Measurements from ENCODE around the gene RCC1. TPM values are rescaled to one million over a fixed set of nuclear protein-coding genes. Genes with fewer than 3 reads are reported as not detected.
A peak's percentile ranks its signal among the peaks of the same experiment; 100 is the strongest.
"Not testable (repeated sequence)": the region's sequence is repeated elsewhere in the genome, so short reads cannot be mapped to it uniquely, and the experiment has no call there.

Gene RCC1
- total and polyA plus RNA-seq, 7 experiments from 2014 or later = 9.8 to 60.7 (median 13.6) TPM

GRCh38 chr1:28519946-28520725, 14.3 kb downstream of the RCC1 start:
- H3K27me3 Mint-ChIP-seq = no peaks in the 10 kb centered on the region
- H3K36me3 Mint-ChIP-seq = peaks cover 0 to 14% (median 0%) of the 10 kb centered on the region in 5 donors
- no peaks in the 10 kb centered on the region for H3K27me3 ChIP-seq (ENCODE audit: control insufficient read depth in 2 of 2, insufficient read depth in 2 of 2, low read length in 2 of 2)
- H3K36me3 ChIP-seq (ENCODE audit: control insufficient read depth in 2 of 3, insufficient read depth in 3 of 3, low read length in 3 of 3) = no peaks in the 10 kb centered on the region
- no peak for ATAC-seq
- H3K4me1 Mint-ChIP-seq = peaks cover 16 to 51% (median 23%) of the 10 kb centered on the region in 7 donors
- ChIA-PET POLR2A (interaction anchor here (0.9 to 5.8 kb wide), 2 partner anchors 13 to 61 kb away, joined by 4 to 59 read pairs; partner anchors contain the start of gene RCC1), CTCF (no interaction called here)
- H3K27ac Mint-ChIP-seq = peak overlapping the region in 1 of 9 donors; percentile 55
- H3K9me3 Mint-ChIP-seq = no peaks in the 10 kb centered on the region
- DNase-seq = no peak
- peaks cover 9 to 10% of the 10 kb centered on the region in 2 donors for H3K4me1 ChIP-seq (ENCODE audit: control insufficient read depth in 2 of 2, insufficient read depth in 2 of 2, low read length in 2 of 2)
- no peak overlapping the region for H3K4me3 ChIP-seq (ENCODE audit: low read length)
- H3K27ac ChIP-seq (ENCODE audit: low read depth, low read length) = no peak overlapping the region
- peak overlapping the region in 9 of 10 donors; percentile 8 to 76 (median 50) for H3K4me3 Mint-ChIP-seq
- intact Hi-C loops (cut with micrococcal nuclease) = loop anchor here (1.0 to 5.0 kb wide), 5 partner anchors 33 to 357 kb away; partner anchors contain the start of genes TAF12 (in 1 of the 2) and TRNAU1AP (in 1 of the 2)
- H3K9me3 ChIP-seq (ENCODE audit: control insufficient read depth in 2 of 3, low read length in 3 of 3) = no peaks in the 10 kb centered on the region

GRCh38 chr1:28520796-28521195, 15.0 kb downstream of the RCC1 start:
- DNase-seq; H3K9me3 ChIP-seq (ENCODE audit: control insufficient read depth in 2 of 3, low read length in 3 of 3); ATAC-seq; H3K27ac ChIP-seq (ENCODE audit: low read depth, low read length); H3K36me3 ChIP-seq (ENCODE audit: control insufficient read depth in 2 of 3, insufficient read depth in 3 of 3, low read length in 3 of 3); H3K27me3 ChIP-seq (ENCODE audit: control insufficient read depth in 2 of 2, insufficient read depth in 2 of 2, low read length in 2 of 2); CTCF ChIA-PET; H3K9me3 Mint-ChIP-seq; intact Hi-C loops (cut with micrococcal nuclease); H3K4me3 ChIP-seq (ENCODE audit: low read length); H3K27me3 Mint-ChIP-seq; H3K4me3 Mint-ChIP-seq: not testable (repeated sequence)
- Mint-ChIP-seq H3K27ac (peak overlapping the region in 1 of 9 donors; percentile 42), H3K4me1 (peaks cover 16 to 51% (median 23%) of the 10 kb centered on the region in 7 donors), H3K36me3 (peaks cover 0 to 14% (median 0%) of the 10 kb centered on the region in 5 donors)
- POLR2A ChIA-PET = interaction anchor here (0.9 to 5.8 kb wide), 2 partner anchors 13 to 61 kb away, joined by 4 to 59 read pairs; partner anchors contain the start of gene RCC1
- H3K4me1 ChIP-seq (ENCODE audit: control insufficient read depth in 2 of 2, insufficient read depth in 2 of 2, low read length in 2 of 2) = peaks cover 9 to 10% of the 10 kb centered on the region in 2 donors

GRCh38 chr1:28521502-28522164, 15.8 kb downstream of the RCC1 start:
- POLR2A ChIA-PET = interaction anchor here (0.8 kb wide), 1 partner anchor 8 kb away, joined by 3 read pairs; no protein-coding TSS in a partner anchor
- Histone ChIP-seq H3K27ac (ENCODE audit: low read depth, low read length) (no peak overlapping the region), H3K9me3 (ENCODE audit: control insufficient read depth in 2 of 3, low read length in 3 of 3) (no peaks in the 10 kb centered on the region), H3K36me3 (ENCODE audit: control insufficient read depth in 2 of 3, insufficient read depth in 3 of 3, low read length in 3 of 3) (no peaks in the 10 kb centered on the region), H3K27me3 (ENCODE audit: control insufficient read depth in 2 of 2, insufficient read depth in 2 of 2, low read length in 2 of 2) (no peaks in the 10 kb centered on the region), H3K4me1 (ENCODE audit: control insufficient read depth in 2 of 2, insufficient read depth in 2 of 2, low read length in 2 of 2) (peaks cover 9 to 10% of the 10 kb centered on the region in 2 donors), H3K4me3 (ENCODE audit: low read length) (no peak overlapping the region)
- peak overlapping the region in 2 of 9 donors; percentile 9 to 56 for H3K27ac Mint-ChIP-seq
- CTCF ChIA-PET = no interaction called here
- ATAC-seq (no peak), DNase-seq (no peak)
- no peaks in the 10 kb centered on the region for H3K27me3 Mint-ChIP-seq
- no peaks in the 10 kb centered on the region for H3K9me3 Mint-ChIP-seq
- intact Hi-C loops (cut with micrococcal nuclease) = no loop called here
- H3K4me3 Mint-ChIP-seq = peak overlapping the region in 3 of 10 donors; percentile 14 to 69 (median 55)
- peaks cover 0 to 14% (median 0%) of the 10 kb centered on the region in 5 donors for H3K36me3 Mint-ChIP-seq
- peaks cover 16 to 48% (median 23%) of the 10 kb centered on the region in 7 donors for H3K4me1 Mint-ChIP-seq

- POLR2A ChIA-PET = interaction anchor here (0.8 to 1.0 kb wide), 3 partner anchors 9 to 59 kb away, joined by 3 to 5 read pairs (median 3); partner anchors contain the start of gene RCC1
- H3K27me3 Mint-ChIP-seq; H3K4me1 ChIP-seq (ENCODE audit: control insufficient read depth in 2 of 2, insufficient read depth in 2 of 2, low read length in 2 of 2); CTCF ChIA-PET; H3K9me3 Mint-ChIP-seq; H3K9me3 ChIP-seq (ENCODE audit: control insufficient read depth in 2 of 3, low read length in 3 of 3); H3K4me3 ChIP-seq (ENCODE audit: low read length); H3K27me3 ChIP-seq (ENCODE audit: control insufficient read depth in 2 of 2, insufficient read depth in 2 of 2, low read length in 2 of 2); DNase-seq; H3K27ac ChIP-seq (ENCODE audit: low read depth, low read length); H3K27ac Mint-ChIP-seq; H3K4me3 Mint-ChIP-seq; intact Hi-C loops (cut with micrococcal nuclease); H3K36me3 ChIP-seq (ENCODE audit: control insufficient read depth in 2 of 3, insufficient read depth in 3 of 3, low read length in 3 of 3); ATAC-seq: not testable (repeated sequence)
- H3K4me1 Mint-ChIP-seq = peaks cover 12 to 42% (median 18%) of the 10 kb centered on the region in 7 donors
- H3K36me3 Mint-ChIP-seq = peaks cover 0 to 14% (median 0%) of the 10 kb centered on the region in 5 donors
Observed at GRCh38 chr1:28522537-28522936, 16.7 kb downstream of the RCC1 start.

- H3K27me3 Mint-ChIP-seq; H3K27ac ChIP-seq (ENCODE audit: low read depth, low read length); intact Hi-C loops (cut with micrococcal nuclease); H3K36me3 ChIP-seq (ENCODE audit: control insufficient read depth in 2 of 3, insufficient read depth in 3 of 3, low read length in 3 of 3); ATAC-seq; H3K27me3 ChIP-seq (ENCODE audit: control insufficient read depth in 2 of 2, insufficient read depth in 2 of 2, low read length in 2 of 2); H3K4me1 ChIP-seq (ENCODE audit: control insufficient read depth in 2 of 2, insufficient read depth in 2 of 2, low read length in 2 of 2); CTCF ChIA-PET; H3K27ac Mint-ChIP-seq; DNase-seq; H3K9me3 ChIP-seq (ENCODE audit: control insufficient read depth in 2 of 3, low read length in 3 of 3); H3K4me3 Mint-ChIP-seq; H3K4me3 ChIP-seq (ENCODE audit: low read length); H3K9me3 Mint-ChIP-seq: not testable (repeated sequence)
- POLR2A ChIA-PET = interaction anchor here (0.6 kb wide), 1 partner anchor 628 kb away, joined by 5 read pairs; no protein-coding TSS in a partner anchor
- Mint-ChIP-seq H3K4me1 (peaks cover 0 to 26% (median 7%) of the 10 kb centered on the region in 7 donors), H3K36me3 (peaks cover 0 to 12% (median 0%) of the 10 kb centered on the region in 5 donors)
Observed at GRCh38 chr1:28525002-28525642, 19.3 kb downstream of the RCC1 start.

GRCh38 chr1:28526886-28527285, 21.0 kb downstream of the RCC1 start:
- Mint-ChIP-seq H3K27me3 (no peaks in the 10 kb centered on the region), H3K4me1 (peaks cover 0 to 18% (median 3%) of the 10 kb centered on the region in 7 donors), H3K27ac (no peak overlapping the region), H3K36me3 (peaks cover 3 to 12% (median 6%) of the 10 kb centered on the region in 5 donors), H3K4me3 (no peak overlapping the region), H3K9me3 (no peaks in the 10 kb centered on the region)
- Histone ChIP-seq H3K27me3 (ENCODE audit: control insufficient read depth in 2 of 2, insufficient read depth in 2 of 2, low read length in 2 of 2) (no peaks in the 10 kb centered on the region), H3K27ac (ENCODE audit: low read depth, low read length) (no peak overlapping the region), H3K4me1 (ENCODE audit: control insufficient read depth in 2 of 2, insufficient read depth in 2 of 2, low read length in 2 of 2) (no peaks in the 10 kb centered on the region), H3K9me3 (ENCODE audit: control insufficient read depth in 2 of 3, low read length in 3 of 3) (no peaks in the 10 kb centered on the region), H3K36me3 (ENCODE audit: control insufficient read depth in 2 of 3, insufficient read depth in 3 of 3, low read length in 3 of 3) (peaks cover 0 to 14% (median 1%) of the 10 kb centered on the region in 3 experiments), H3K4me3 (ENCODE audit: low read length) (no peak overlapping the region)
- no peak for DNase-seq
- ATAC-seq = no peak
- intact Hi-C loops (cut with micrococcal nuclease) = no loop called here
- CTCF ChIA-PET = no interaction called here
- POLR2A ChIA-PET = interaction anchor here (0.6 kb wide), 1 partner anchor 35 kb away, joined by 4 read pairs; no protein-coding TSS in a partner anchor

Data from naive thymus-derived CD4-positive, alpha-beta T cell (primary cell).